H9 (cell line): Measurements from ENCODE around the gene MYT1. TPM values are rescaled to one million over a fixed set of nuclear protein-coding genes. Genes with fewer than 3 reads are reported as not detected.

Experiments
- DNase-seq: peaks from one replicate; pipeline ENCODE4 v3.0.0-alpha.2; 2017
- H2AFZ ChIP-seq: one replicate; pipeline ENCODE4 v1.6.1; 2013; ENCODE audit warnings: mild to moderate bottlenecking, low read length, control low read depth, moderate library complexity
- H2AK5ac ChIP-seq: 2 replicates; pipeline ENCODE4 v1.6.1; 2013; ENCODE audit warnings: low read length, control low read depth, mixed read lengths; ENCODE audit not compliant: insufficient read length
- H2BK120ac ChIP-seq: one replicate; pipeline ENCODE4 v1.6.1; 2013; ENCODE audit warnings: low read depth, mild to moderate bottlenecking, low read length, control low read depth, inconsistent platforms; ENCODE audit not compliant: poor library complexity, severe bottlenecking
- H2BK12ac ChIP-seq: 2 replicates; pipeline ENCODE4 v1.6.1; 2013; ENCODE audit warnings: low read length, control low read depth, mixed read lengths, low read depth; ENCODE audit not compliant: insufficient read length
- H2BK15ac ChIP-seq: 2 replicates; pipeline ENCODE4 v1.6.1; 2013; ENCODE audit warnings: low read depth, low read length, control low read depth
- H2BK20ac ChIP-seq: one replicate; pipeline ENCODE4 v1.6.1; 2013; ENCODE audit warnings: low read depth, mild to moderate bottlenecking, low read length, control low read depth, inconsistent platforms; ENCODE audit not compliant: poor library complexity, severe bottlenecking
- H2BK5ac ChIP-seq: 2 replicates; pipeline ENCODE4 v1.6.1; 2013; ENCODE audit warnings: low read length, control low read depth, mixed read lengths; ENCODE audit not compliant: insufficient read length
- H3K14ac ChIP-seq: 2 replicates; pipeline ENCODE4 v1.6.1; 2013; ENCODE audit warnings: low read length, control low read depth; ENCODE audit not compliant: insufficient read depth
- H3K18ac ChIP-seq: 2 replicates; pipeline ENCODE4 v1.6.1; 2013; ENCODE audit warnings: low read depth, mild to moderate bottlenecking, mixed read lengths, low read length, control low read depth; ENCODE audit not compliant: insufficient read length
- H3K23ac ChIP-seq: 2 replicates; pipeline ENCODE4 v1.6.1; 2013; ENCODE audit warnings: low read length, control low read depth, mixed read lengths, low read depth; ENCODE audit not compliant: insufficient read length
- H3K23me2 ChIP-seq: 2 replicates; pipeline ENCODE4 v1.6.1; 2013; ENCODE audit warnings: low read depth, mild to moderate bottlenecking, mixed read lengths, low read length, control low read depth; ENCODE audit not compliant: insufficient read length, poor library complexity, severe bottlenecking
- H3K27ac ChIP-seq: 2 replicates; pipeline ENCODE4 v1.5.1; 2013; ENCODE audit warnings: low read length, control low read depth, mixed read lengths, low read depth; ENCODE audit not compliant: insufficient read length
- H3K27me3 ChIP-seq: 2 replicates; pipeline ENCODE4 v1.6.1; 2013; ENCODE audit warnings: low read length, control low read depth, inconsistent platforms; ENCODE audit not compliant: insufficient read depth
- H3K4ac ChIP-seq: 2 replicates; pipeline ENCODE4 v1.6.1; 2013; ENCODE audit warnings: low read depth, mild to moderate bottlenecking, control low read depth, inconsistent platforms, low read length, moderate library complexity
- H3K4me1 ChIP-seq: 2 replicates; pipeline ENCODE4 v1.6.1; 2013; ENCODE audit warnings: low read length, control low read depth, inconsistent platforms; ENCODE audit not compliant: insufficient read depth
- H3K4me2 ChIP-seq: 2 replicates; pipeline ENCODE4 v1.6.1; 2013; ENCODE audit warnings: low read length, control low read depth, mixed read lengths; ENCODE audit not compliant: insufficient read length, insufficient read depth
- H3K56ac ChIP-seq: 2 replicates; pipeline ENCODE4 v1.6.1; 2013; ENCODE audit warnings: low read depth, mild to moderate bottlenecking, mixed read lengths, low read length, control low read depth; ENCODE audit not compliant: insufficient read length
- H3K79me1 ChIP-seq: 2 replicates; pipeline ENCODE4 v1.6.1; 2013; ENCODE audit warnings: low read depth, mild to moderate bottlenecking, moderate library complexity, low read length, control low read depth, inconsistent platforms; ENCODE audit not compliant: insufficient read depth, poor library complexity, severe bottlenecking
- H3K79me2 ChIP-seq: 2 replicates; pipeline ENCODE4 v1.6.1; 2013; ENCODE audit warnings: low read length, control low read depth, inconsistent platforms; ENCODE audit not compliant: insufficient read depth
- H3K9ac ChIP-seq: 2 replicates; pipeline ENCODE4 v1.6.1; 2013; ENCODE audit warnings: low read length, control low read depth, mixed read lengths; ENCODE audit not compliant: insufficient read length; ENCODE audit errors: extremely low read depth
- H3K9me3 ChIP-seq: one replicate; pipeline ENCODE4 v1.6.1; 2013; ENCODE audit warnings: low read depth, low read length, inconsistent platforms; ENCODE audit not compliant: control insufficient read depth
- H3T11ph ChIP-seq: one replicate; pipeline ENCODE4 v1.6.1; 2013; ENCODE audit warnings: mild to moderate bottlenecking, low read length, control low read depth, inconsistent platforms
- H4K20me1 ChIP-seq: one replicate; pipeline ENCODE4 v1.6.1; 2013; ENCODE audit not compliant: control insufficient read depth, insufficient read length, insufficient read depth
- H4K5ac ChIP-seq: 2 replicates; pipeline ENCODE4 v1.6.1; 2013; ENCODE audit warnings: low read depth, mild to moderate bottlenecking, mixed read lengths, low read length, control low read depth; ENCODE audit not compliant: insufficient read length
- H4K8ac ChIP-seq: replicated peaks from 2 replicates; pipeline ENCODE4 v1.6.1; 2013; ENCODE audit warnings: low read length, control low read depth, mixed read lengths, low read depth; ENCODE audit not compliant: insufficient read length
- H4K91ac ChIP-seq: 2 replicates; pipeline ENCODE4 v1.6.1; 2013; ENCODE audit warnings: low read depth, mild to moderate bottlenecking, moderate library complexity, mixed read lengths, low read length, control low read depth; ENCODE audit not compliant: insufficient read length
- H3K27ac Mint-ChIP-seq, 3 experiments: 2 replicates in 2 of 3; 3 replicates in 1 of 3; pipeline ENCODE4 v1.8.0; 2020 to 2021; ENCODE audit warnings: mixed read lengths in 3 of 3, mild to moderate bottlenecking in 1 of 3, moderate library complexity in 1 of 3
- H3K27me3 Mint-ChIP-seq: 2 replicates; pipeline ENCODE4 v1.8.0; 2021; ENCODE audit warnings: low read depth, mild to moderate bottlenecking, moderate library complexity, mixed read lengths
- H3K36me3 Mint-ChIP-seq, 3 experiments: 2 replicates in 2 of 3; 3 replicates in 1 of 3; pipeline ENCODE4 v1.8.0; 2020 to 2021; ENCODE audit warnings: low read depth in 3 of 3, mixed read lengths in 3 of 3; ENCODE audit not compliant: insufficient read depth in 1 of 3
- H3K4me1 Mint-ChIP-seq, 2 experiments: 2 replicates each; pipeline ENCODE4 v1.8.0; 2020; ENCODE audit warnings: mixed read lengths in 2 of 2
- H3K4me3 Mint-ChIP-seq, 2 experiments: 2 replicates in 1 of 2; 3 replicates in 1 of 2; pipeline ENCODE4 v1.8.0; 2020 to 2021; ENCODE audit warnings: mild to moderate bottlenecking in 2 of 2, mixed read lengths in 2 of 2, moderate library complexity in 1 of 2
- H3K9me3 Mint-ChIP-seq, 2 experiments: 2 replicates in 1 of 2; 3 replicates in 1 of 2; pipeline ENCODE4 v1.8.0; 2020; ENCODE audit warnings: mild to moderate bottlenecking in 2 of 2, mixed read lengths in 2 of 2, moderate library complexity in 1 of 2
- WGBS: extraction: QIAGEN DNeasy Blood & Tissue Kit; methylation state at CpG from one replicate; pipeline ENCODE4 v1.1.7; 2013; ENCODE audit warnings: missing lambda C conversion rate, low lambda C conversion rate, mixed read lengths; ENCODE audit not compliant: insufficient read length; ENCODE audit errors: extremely low coverage; 5-methylcytosine and 5-hydroxymethylcytosine counted together
- total RNA-seq: library from RNA; stranded (reverse); gene quantifications from 2 replicates; pipeline ENCODE4 v1.2.1, GENCODE V29; 2021
- TF ChIP-seq, protein P1 (sequence below): fragments of 200-600 bp; sonication (generic); conservative IDR thresholded peaks from 3 replicates; pipeline ENCODE4 v1.8.0; 2021; ENCODE audit warnings: antibody characterized with exemption, mild to moderate bottlenecking

MYT1 gene
- total RNA-seq, 1 experiment from 2014 or later: 0.79 TPM

DNA sequence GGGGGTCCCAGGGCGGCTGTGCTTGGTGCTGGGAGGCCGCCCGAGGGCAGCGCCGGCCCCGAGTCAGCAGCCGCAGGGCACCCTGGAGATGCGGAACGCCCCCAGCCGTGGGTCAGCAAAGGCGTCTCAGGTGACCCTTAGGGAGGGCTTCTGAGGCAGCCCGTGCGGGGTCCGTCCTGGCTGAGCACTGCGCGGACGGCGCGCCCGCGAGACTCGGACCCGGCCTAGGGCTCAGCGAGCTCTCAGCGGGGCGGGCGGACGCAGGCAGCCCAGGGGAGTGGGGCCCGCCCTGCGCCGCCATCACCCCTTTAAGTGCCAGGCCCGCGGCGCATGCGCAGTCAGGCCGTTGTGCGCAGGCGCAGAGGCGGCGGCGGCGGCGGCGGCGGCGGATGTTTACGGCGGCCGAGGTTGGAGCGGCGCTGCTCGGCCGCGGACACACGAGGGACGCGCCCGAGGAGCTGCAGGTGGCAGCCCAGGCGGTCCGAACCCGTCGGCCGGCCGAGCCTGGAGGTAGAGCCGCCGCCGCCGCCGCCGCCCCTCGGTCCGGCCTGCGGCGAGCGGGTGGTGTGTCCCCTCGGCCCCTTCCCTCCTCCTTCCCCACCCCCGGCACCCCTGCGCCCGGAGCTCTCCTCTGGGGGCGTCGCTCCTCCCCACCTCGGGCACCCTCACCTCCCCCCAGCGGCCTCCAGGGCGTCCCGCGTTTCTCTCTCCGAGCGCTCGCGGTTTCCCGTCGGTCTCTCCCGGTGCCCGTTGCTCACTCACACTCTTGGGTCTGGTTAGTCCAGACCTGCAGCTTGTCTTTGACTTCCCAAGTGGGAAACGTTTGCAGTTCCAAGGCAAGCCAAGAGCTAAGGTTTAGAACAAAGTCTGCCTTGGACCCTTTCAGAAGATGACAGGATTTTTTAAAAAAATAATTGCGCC, 91.4 kb downstream of the MYT1 start, which contains the start of gene PCMTD2:
Gene PCMTD2, plus strand, starts transcription at position 388 of the 921 bp plus-strand sequence. CDS start 4,218 bp downstream, outside the sequence.
- Histone ChIP-seq H3K79me2 (peaks cover 5% of the 10 kb centered on the region; the same call in 1 of the 2 replicates), H2BK20ac (no peak within 1 kb of the TSS), H2BK12ac (no peak within 1 kb of the TSS), H4K8ac (no peak within 1 kb of the TSS), H3K14ac (peak within 1 kb of the TSS; percentile 33; the same call in 1 of the 2 replicates), H3K9me3 (no peaks in the 10 kb centered on the region), H2BK15ac (no peak within 1 kb of the TSS), H4K5ac (no peak within 1 kb of the TSS), H4K91ac (no peak within 1 kb of the TSS), H2AFZ (no peak within 1 kb of the TSS), H2BK5ac (no peak within 1 kb of the TSS), H3K4me1 (no peaks in the 10 kb centered on the region), H3K18ac (peak within 1 kb of the TSS; percentile 63), H3K79me1 (peaks cover 3% of the 10 kb centered on the region), H3K56ac (no peak within 1 kb of the TSS), H2AK5ac (no peak within 1 kb of the TSS), H3K23me2 (peaks cover 12% of the 10 kb centered on the region), H3K23ac (no peak within 1 kb of the TSS), H3K27me3 (no peaks in the 10 kb centered on the region; the same call in 1 of the 2 replicates), H3K27ac (no peak within 1 kb of the TSS), H3K4ac (no peak within 1 kb of the TSS), H3K9ac (peak within 1 kb of the TSS; percentile 78), H4K20me1 (no peaks in the 10 kb centered on the region), H2BK120ac (no peak within 1 kb of the TSS), H3K4me2 (peak within 1 kb of the TSS; percentile 86), H3T11ph (no peak within 1 kb of the TSS)
- TF ChIP-seq, protein P1, sequence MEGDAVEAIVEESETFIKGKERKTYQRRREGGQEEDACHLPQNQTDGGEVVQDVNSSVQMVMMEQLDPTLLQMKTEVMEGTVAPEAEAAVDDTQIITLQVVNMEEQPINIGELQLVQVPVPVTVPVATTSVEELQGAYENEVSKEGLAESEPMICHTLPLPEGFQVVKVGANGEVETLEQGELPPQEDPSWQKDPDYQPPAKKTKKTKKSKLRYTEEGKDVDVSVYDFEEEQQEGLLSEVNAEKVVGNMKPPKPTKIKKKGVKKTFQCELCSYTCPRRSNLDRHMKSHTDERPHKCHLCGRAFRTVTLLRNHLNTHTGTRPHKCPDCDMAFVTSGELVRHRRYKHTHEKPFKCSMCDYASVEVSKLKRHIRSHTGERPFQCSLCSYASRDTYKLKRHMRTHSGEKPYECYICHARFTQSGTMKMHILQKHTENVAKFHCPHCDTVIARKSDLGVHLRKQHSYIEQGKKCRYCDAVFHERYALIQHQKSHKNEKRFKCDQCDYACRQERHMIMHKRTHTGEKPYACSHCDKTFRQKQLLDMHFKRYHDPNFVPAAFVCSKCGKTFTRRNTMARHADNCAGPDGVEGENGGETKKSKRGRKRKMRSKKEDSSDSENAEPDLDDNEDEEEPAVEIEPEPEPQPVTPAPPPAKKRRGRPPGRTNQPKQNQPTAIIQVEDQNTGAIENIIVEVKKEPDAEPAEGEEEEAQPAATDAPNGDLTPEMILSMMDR: no peak
- DNase-seq: peak; percentile 86
- peaks cover 0 to 11% (median 0%) of the 10 kb centered on the region in 3 experiments; a peak in 3 of 7 replicates for H3K36me3 Mint-ChIP-seq
- H3K27me3 Mint-ChIP-seq: peaks cover 20% of the 10 kb centered on the region
- peak within 1 kb of the TSS in 2 of 3 experiments; percentile 62 to 91; a peak in 5 of 7 replicates for H3K27ac Mint-ChIP-seq
- H3K4me1 Mint-ChIP-seq: peaks cover 32 to 35% of the 10 kb centered on the region in 2 experiments
- peak within 1 kb of the TSS; percentile 89 to 96 for H3K4me3 Mint-ChIP-seq
- H3K9me3 Mint-ChIP-seq: no peaks in the 10 kb centered on the region
- no CpG with 5 or more reads among the region's 96 CpGs for WGBS
